HG03097 (cell line): ENCODE data around the gene MTLN.
"Not testable (repeated sequence)": the region's sequence is repeated elsewhere in the genome, so short reads cannot be mapped to it uniquely, and the experiment has no call there.

ENCODE experiments used
- ATAC-seq: cut with Tn5 transposase; IDR thresholded peaks from one replicate; pipeline ENCODE4 v1.9.1; 2021; ENCODE audit not compliant: unreplicated experiment, low FRiP score

The MTLN gene

GRCh38 chr2:110211938-110212858 lies at the start of gene MTLN:
TSS of gene MTLN (minus strand) at chr2:110212547. CDS start at chr2:110212525, 22 bp downstream.
- peak; percentile 63 for ATAC-seq

- not testable (repeated sequence) for ATAC-seq
Measured at GRCh38 chr2:110261910-110262309, 49.6 kb upstream of the MTLN start.

- ATAC-seq = not testable (repeated sequence)
Measured at GRCh38 chr2:110248081-110248795, 35.9 kb upstream of the MTLN start.

- not testable (repeated sequence) for ATAC-seq
Measured at GRCh38 chr2:110245488-110246435, 33.4 kb upstream of the MTLN start.

- not testable (repeated sequence) for ATAC-seq
Measured at GRCh38 chr2:110243283-110243682, 30.9 kb upstream of the MTLN start.

- ATAC-seq = not testable (repeated sequence)
Measured at GRCh38 chr2:110234514-110234913, 22.2 kb upstream of the MTLN start.

GRCh38 chr2:110229886-110230285 lies 17.5 kb upstream of the MTLN start:
- not testable (repeated sequence) for ATAC-seq

GRCh38 chr2:110222626-110223025 lies 10.3 kb upstream of the MTLN start:
- ATAC-seq = not testable (repeated sequence)

- ATAC-seq = no peak
Measured at GRCh38 chr2:110221938-110222337, 9.6 kb upstream of the MTLN start.

GRCh38 chr2:110220190-110220564 lies 7.8 kb upstream of the MTLN start:
- ATAC-seq = no peak

GRCh38 chr2:110219496-110220189 lies 7.3 kb upstream of the MTLN start:
- no peak for ATAC-seq

- ATAC-seq = not testable (repeated sequence)
Measured at GRCh38 chr2:110218889-110219288, 6.5 kb upstream of the MTLN start.

- no peak for ATAC-seq
Measured at GRCh38 chr2:110216803-110217202, 4.5 kb upstream of the MTLN start.

GRCh38 chr2:110216199-110216598 lies 3.9 kb upstream of the MTLN start:
- no peak for ATAC-seq

- no peak for ATAC-seq
Measured at GRCh38 chr2:110215566-110216158, 3.3 kb upstream of the MTLN start.

- no peak for ATAC-seq
Measured at GRCh38 chr2:110215091-110215490, 2.7 kb upstream of the MTLN start.

GRCh38 chr2:110213522-110213921 lies 1.2 kb upstream of the MTLN start:
- not testable (repeated sequence) for ATAC-seq

GRCh38 chr2:110205660-110206455 lies 6.5 kb downstream of the MTLN start:
- no peak for ATAC-seq
